ENCODE measurements around the gene TMEM79.
"Not testable (repeated sequence)": the region's sequence is repeated elsewhere in the genome, so short reads cannot be mapped to it uniquely, and the experiment has no call there.

Gene TMEM79

DNA sequence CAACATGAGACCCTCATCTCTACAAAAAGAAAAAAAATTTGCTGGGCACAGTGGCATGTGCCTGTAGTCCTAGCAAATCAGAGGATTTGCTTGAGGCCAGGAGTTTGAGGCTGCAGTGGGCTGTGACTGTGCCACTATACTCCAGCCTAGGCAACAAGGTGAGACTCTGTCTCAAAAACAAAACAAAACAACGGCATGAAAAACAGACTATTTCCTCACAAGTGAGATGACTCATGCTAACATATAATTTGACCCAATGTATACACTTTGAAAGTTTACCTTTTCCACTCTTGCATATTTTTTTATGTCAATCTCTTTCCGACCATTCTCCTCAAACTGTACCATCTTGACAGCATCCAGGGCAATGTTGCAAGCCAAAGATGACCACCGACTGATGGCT lies 36.4 kb downstream of the TMEM79 start:
- DNase-seq (ENCODE audit: insufficient read length, low spot score) (no peak), FAIRE-seq (no peak)
- TF ChIP-seq SPI1 (IDR thresholded peaks at IDR 0.05; ENCODE audit: low read depth, low read length), result no peak
- no peak for TF ChIP-seq POU2F2 (IDR thresholded peaks at IDR 0.05; ENCODE audit: low read depth, low read length)
- no peak for TF ChIP-seq TAF1 (IDR thresholded peaks at IDR 0.05; ENCODE audit: low read depth, low read length)
- no peak for TF ChIP-seq POLR2A (IDR thresholded peaks at IDR 0.05; ENCODE audit: low read depth, low read length)
- TF ChIP-seq POLR2AphosphoS5 (IDR thresholded peaks at IDR 0.05; ENCODE audit: low read depth, low read length), result no peak
- no peak for TF ChIP-seq PAX5 (IDR thresholded peaks at IDR 0.05; ENCODE audit: insufficient read depth, low read length, severe bottlenecking)

DNA sequence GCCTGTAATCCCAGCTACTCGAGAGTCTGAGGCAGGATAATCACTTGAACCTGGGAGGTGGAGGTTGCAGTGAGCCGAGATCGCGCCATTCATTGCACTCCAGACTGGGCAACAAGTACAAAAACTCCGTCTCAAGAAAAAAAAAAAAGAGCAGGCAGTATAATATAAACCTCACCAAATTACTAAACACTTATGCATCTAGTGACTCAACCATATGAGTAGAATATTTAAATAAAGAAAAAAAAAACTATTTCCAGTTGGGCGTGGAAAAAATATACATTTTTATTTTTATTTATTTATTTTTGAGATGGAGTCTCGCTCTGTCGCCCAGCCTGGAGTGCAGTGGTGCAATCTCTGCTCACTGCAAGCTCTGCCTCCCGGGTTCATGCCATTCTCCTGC lies 39.1 kb downstream of the TMEM79 start:
- not testable (repeated sequence) for DNase-seq (ENCODE audit: insufficient read length, low spot score); FAIRE-seq

DNA sequence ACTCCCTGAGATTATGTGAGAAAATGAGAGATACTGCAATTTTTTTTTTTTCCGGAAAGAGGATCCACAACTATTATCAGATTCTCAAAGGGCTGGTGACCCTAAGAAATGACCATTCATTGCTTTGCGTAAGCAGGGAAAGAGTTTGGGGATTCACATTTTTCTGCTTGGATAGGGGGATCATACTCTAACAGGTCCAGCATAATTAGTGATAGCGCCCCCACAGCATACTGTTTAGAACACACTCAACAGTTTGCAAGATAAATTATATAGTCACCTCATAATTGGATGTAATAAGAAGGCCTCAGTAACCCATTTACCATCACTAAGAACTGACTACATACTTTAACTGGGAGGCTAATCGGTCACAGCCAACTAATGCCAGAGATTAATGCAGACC lies 52.1 kb downstream of the TMEM79 start:
- FAIRE-seq, result no peak
- DNase-seq (ENCODE audit: insufficient read length, low spot score), result no peak

DNA sequence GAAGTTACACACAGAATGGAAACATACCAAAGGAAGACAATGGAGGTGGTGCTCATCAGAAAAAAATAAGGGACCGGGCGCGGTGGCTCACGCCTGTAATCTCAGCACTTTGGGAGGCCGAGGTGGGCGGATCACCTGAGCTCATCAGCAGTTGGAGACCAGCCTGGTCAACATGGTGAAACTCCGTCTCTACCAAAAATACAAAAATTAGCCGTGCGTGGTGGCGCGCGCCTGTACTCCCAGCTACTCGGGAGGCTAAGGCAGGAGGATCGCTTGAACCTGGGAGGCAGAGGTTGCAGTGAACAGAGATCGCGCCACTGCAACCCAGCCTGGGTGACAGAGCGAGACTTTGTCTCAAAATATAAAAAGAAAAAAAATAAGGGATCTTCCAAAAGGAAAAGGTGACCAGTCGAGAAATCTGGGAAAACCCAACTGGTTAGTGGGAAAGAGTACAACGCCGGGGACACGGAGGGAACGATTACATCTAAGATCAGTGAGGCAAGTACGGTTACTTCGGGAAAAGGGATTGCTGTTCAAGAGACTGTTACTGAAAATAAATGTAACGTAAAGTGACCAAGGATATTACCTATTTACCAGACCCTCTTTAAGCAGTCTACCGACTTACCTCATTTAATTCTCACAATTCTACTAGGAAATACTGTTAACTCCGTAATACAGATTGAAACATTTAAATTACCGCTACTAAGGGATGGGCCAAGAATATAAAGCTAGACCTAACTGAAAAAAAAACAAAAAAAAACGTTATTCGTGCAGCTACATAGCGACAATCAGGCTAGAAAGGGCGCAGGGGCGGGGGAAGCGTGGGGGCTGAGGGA lies 53.1 kb downstream of the TMEM79 start:
- FAIRE-seq, result no peak
- no peak for DNase-seq (ENCODE audit: insufficient read length, low spot score)

More for the DNA sequence above, 52.1 kb downstream of the TMEM79 start:
- TF ChIP-seq TAF1 (IDR thresholded peaks at IDR 0.05; ENCODE audit: low read depth, low read length), result no peak
- no peak for TF ChIP-seq SPI1 (IDR thresholded peaks at IDR 0.05; ENCODE audit: low read depth, low read length)
- no peak for TF ChIP-seq PAX5 (IDR thresholded peaks at IDR 0.05; ENCODE audit: insufficient read depth, low read length, severe bottlenecking)
- no peak for TF ChIP-seq POLR2A (IDR thresholded peaks at IDR 0.05; ENCODE audit: low read depth, low read length)

DNA sequence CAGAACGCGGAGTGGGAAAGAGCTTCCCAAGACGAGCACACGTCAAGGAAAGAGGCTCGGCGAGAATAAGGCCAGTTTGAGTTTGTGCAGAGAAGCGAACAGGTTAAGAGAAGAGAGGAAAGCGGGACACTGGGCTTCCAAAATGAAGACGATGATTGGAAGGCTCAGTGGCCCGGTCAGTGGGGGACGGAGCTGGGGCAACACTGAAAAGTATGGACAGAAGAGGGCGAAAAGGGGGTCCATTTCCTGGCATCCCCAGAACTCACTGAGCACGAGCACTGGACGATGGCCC lies 53.7 kb downstream of the TMEM79 start:
- DNase-seq (ENCODE audit: insufficient read length, low spot score), result no peak
- FAIRE-seq, result no peak
- TF ChIP-seq TAF1 (IDR thresholded peaks at IDR 0.05; ENCODE audit: low read depth, low read length) (no peak), POLR2A (IDR thresholded peaks at IDR 0.05; ENCODE audit: low read depth, low read length) (no peak), SPI1 (IDR thresholded peaks at IDR 0.05; ENCODE audit: low read depth, low read length) (no peak), POU2F2 (IDR thresholded peaks at IDR 0.05; ENCODE audit: low read depth, low read length) (no peak), POLR2AphosphoS5 (IDR thresholded peaks at IDR 0.05; ENCODE audit: low read depth, low read length) (no peak), PAX5 (IDR thresholded peaks at IDR 0.05; ENCODE audit: insufficient read depth, low read length, severe bottlenecking) (no peak)

More for the DNA sequence above, 53.1 kb downstream of the TMEM79 start:
- no peak for TF ChIP-seq SPI1 (IDR thresholded peaks at IDR 0.05; ENCODE audit: low read depth, low read length)
- no peak for TF ChIP-seq TAF1 (IDR thresholded peaks at IDR 0.05; ENCODE audit: low read depth, low read length)
- TF ChIP-seq POU2F2 (IDR thresholded peaks at IDR 0.05; ENCODE audit: low read depth, low read length), result no peak
- no peak for TF ChIP-seq POLR2AphosphoS5 (IDR thresholded peaks at IDR 0.05; ENCODE audit: low read depth, low read length)
- TF ChIP-seq POLR2A (IDR thresholded peaks at IDR 0.05; ENCODE audit: low read depth, low read length), result no peak
- no peak for TF ChIP-seq PAX5 (IDR thresholded peaks at IDR 0.05; ENCODE audit: insufficient read depth, low read length, severe bottlenecking)

DNA sequence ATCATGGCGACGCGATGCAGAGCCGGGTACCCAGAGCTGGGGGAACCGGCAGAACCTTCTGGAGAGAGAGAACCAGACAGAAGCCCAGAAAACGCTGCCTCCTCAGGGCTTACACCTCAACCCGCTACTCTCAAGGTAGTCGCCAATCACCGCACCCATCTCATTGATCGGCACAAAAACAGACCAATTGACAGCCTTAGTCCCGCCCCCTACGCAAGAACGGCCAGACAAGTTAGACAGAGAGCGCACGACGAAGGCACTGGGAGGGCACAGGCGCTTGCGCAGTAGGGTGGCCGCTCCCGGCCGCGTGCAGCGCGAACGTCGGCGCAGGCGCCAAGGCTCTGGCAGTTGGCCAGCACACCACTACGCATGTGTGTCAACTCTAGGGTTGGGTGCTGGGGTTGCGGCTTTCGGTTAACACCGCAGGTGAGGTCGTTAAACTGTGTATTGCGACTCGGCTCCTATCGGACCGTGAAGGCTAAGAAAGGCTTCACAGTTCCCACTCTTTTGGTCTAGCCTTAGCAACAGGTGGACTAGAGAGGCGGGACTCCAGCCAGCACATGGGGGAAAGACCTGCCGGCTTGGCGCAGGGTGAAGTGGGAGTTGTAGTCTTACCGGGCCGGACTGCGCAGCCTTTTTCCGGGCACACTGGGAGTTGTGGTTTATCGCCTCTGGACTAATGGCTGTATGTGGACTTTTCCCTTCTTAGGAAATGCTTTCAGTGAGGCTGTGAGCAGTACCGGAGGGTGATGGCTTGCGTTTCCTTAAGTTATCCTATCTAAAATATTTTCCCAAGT lies 54.3 kb downstream of the TMEM79 start, which contains the start of the genes CCT3 and TSACC:
Gene CCT3, minus strand, starts transcription at position 113 of the 797 bp plus-strand sequence. Its CDS starts 108 bp downstream, at position 5.
Gene TSACC, plus strand, starts transcription at position 347 of the 797 bp plus-strand sequence. CDS start 1,232 bp downstream, outside the sequence.
- peak; percentile 100 for FAIRE-seq
- peak; percentile 96 for TF ChIP-seq POLR2AphosphoS5 (IDR thresholded peaks at IDR 0.05; ENCODE audit: low read depth, low read length)
- TF ChIP-seq TAF1 (IDR thresholded peaks at IDR 0.05; ENCODE audit: low read depth, low read length), result peak; percentile 91
- TF ChIP-seq POLR2A (IDR thresholded peaks at IDR 0.05; ENCODE audit: low read depth, low read length), result peak; percentile 95
- peak; percentile 65 for TF ChIP-seq POU2F2 (IDR thresholded peaks at IDR 0.05; ENCODE audit: low read depth, low read length)
- TF ChIP-seq SPI1 (IDR thresholded peaks at IDR 0.05; ENCODE audit: low read depth, low read length), result no peak
- peak; percentile 81 for TF ChIP-seq PAX5 (IDR thresholded peaks at IDR 0.05; ENCODE audit: insufficient read depth, low read length, severe bottlenecking)
- DNase-seq (ENCODE audit: insufficient read length, low spot score), result peak; percentile 90

All from GM12891 (cell line).